HG02852 (cell line): Measurements from ENCODE around the gene SH2B3.
A peak's percentile ranks its signal among the peaks of the same experiment; 100 is the strongest.

Experiments used
- ATAC-seq: cut with Tn5 transposase; IDR thresholded peaks from one replicate; pipeline ENCODE4 v1.9.1; 2021; ENCODE audit warnings: mild to moderate bottlenecking, moderate library complexity; ENCODE audit not compliant: unreplicated experiment

SH2B3 gene

GRCh38 chr12:111427417-111428074, 21.8 kb downstream of the SH2B3 start:
- no peak for ATAC-seq

GRCh38 chr12:111428081-111428727, 22.5 kb downstream of the SH2B3 start:
- ATAC-seq = no peak

GRCh38 chr12:111428728-111429175, 23.0 kb downstream of the SH2B3 start:
- no peak for ATAC-seq

- no peak for ATAC-seq
Observed at GRCh38 chr12:111429828-111430432, 24.2 kb downstream of the SH2B3 start.

- peak; percentile 28 for ATAC-seq
Observed at GRCh38 chr12:111430433-111431353, 25.0 kb downstream of the SH2B3 start.

GRCh38 chr12:111431772-111432171, 26.0 kb downstream of the SH2B3 start:
- ATAC-seq = no peak

GRCh38 chr12:111434049-111434448, 28.3 kb downstream of the SH2B3 start:
- ATAC-seq = no peak

GRCh38 chr12:111434680-111435338, 29.1 kb downstream of the SH2B3 start:
- ATAC-seq = peak; percentile 70

- no peak for ATAC-seq
Observed at GRCh38 chr12:111435661-111436201, 30.0 kb downstream of the SH2B3 start.

GRCh38 chr12:111436266-111436665, 30.5 kb downstream of the SH2B3 start:
- no peak for ATAC-seq

GRCh38 chr12:111436811-111437210, 31.1 kb downstream of the SH2B3 start:
- ATAC-seq = no peak

GRCh38 chr12:111437816-111438454, 32.2 kb downstream of the SH2B3 start:
- ATAC-seq = no peak

GRCh38 chr12:111438481-111438880, 32.8 kb downstream of the SH2B3 start:
- ATAC-seq = no peak

GRCh38 chr12:111439657-111440151, 34.0 kb downstream of the SH2B3 start:
- ATAC-seq = no peak

- no peak for ATAC-seq
Observed at GRCh38 chr12:111440152-111440551, 34.4 kb downstream of the SH2B3 start.

GRCh38 chr12:111440631-111441030, 34.9 kb downstream of the SH2B3 start:
- ATAC-seq = no peak

GRCh38 chr12:111441107-111441928, 35.6 kb downstream of the SH2B3 start:
- ATAC-seq = no peak

GRCh38 chr12:111442301-111443045, 36.8 kb downstream of the SH2B3 start:
- ATAC-seq = no peak
